ENCODE data around the gene COX5A.

The COX5A gene

DNA sequence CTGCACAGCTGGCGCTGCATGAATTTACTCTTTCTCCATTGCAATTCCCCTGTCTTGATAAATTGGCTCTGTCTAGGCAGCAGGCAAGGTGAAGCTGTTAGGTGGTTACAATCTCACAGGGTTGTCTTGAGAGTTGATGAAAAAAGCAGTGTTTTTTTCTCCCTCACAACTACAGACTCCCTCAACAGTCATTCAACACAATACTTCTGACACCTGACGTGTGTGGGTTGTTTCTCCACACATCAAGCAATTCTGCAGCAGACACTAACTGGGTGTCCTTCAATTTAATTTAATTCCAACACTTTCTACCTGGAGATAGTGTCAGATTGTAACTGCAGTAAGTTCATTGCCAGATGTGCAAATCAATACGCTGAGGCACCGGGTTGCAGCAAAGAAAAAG is 59.6 kb downstream of the COX5A start:
- TF ChIP-seq FOXP2 (optimal IDR thresholded peaks at IDR 0.05; ENCODE audit: borderline replicate concordance, extremely low read depth, extremely low read length, insufficient read depth) (no peak), TAF1 (IDR thresholded peaks at IDR 0.05; ENCODE audit: borderline replicate concordance, insufficient read depth, low read length) (no peak), POLR2AphosphoS5 (IDR thresholded peaks at IDR 0.05; ENCODE audit: low read depth, low read length) (no peak), SIN3A (IDR thresholded peaks at IDR 0.05; ENCODE audit: borderline replicate concordance, insufficient read depth, low read length) (no peak)
- TF ChIP-seq, protein P1, sequence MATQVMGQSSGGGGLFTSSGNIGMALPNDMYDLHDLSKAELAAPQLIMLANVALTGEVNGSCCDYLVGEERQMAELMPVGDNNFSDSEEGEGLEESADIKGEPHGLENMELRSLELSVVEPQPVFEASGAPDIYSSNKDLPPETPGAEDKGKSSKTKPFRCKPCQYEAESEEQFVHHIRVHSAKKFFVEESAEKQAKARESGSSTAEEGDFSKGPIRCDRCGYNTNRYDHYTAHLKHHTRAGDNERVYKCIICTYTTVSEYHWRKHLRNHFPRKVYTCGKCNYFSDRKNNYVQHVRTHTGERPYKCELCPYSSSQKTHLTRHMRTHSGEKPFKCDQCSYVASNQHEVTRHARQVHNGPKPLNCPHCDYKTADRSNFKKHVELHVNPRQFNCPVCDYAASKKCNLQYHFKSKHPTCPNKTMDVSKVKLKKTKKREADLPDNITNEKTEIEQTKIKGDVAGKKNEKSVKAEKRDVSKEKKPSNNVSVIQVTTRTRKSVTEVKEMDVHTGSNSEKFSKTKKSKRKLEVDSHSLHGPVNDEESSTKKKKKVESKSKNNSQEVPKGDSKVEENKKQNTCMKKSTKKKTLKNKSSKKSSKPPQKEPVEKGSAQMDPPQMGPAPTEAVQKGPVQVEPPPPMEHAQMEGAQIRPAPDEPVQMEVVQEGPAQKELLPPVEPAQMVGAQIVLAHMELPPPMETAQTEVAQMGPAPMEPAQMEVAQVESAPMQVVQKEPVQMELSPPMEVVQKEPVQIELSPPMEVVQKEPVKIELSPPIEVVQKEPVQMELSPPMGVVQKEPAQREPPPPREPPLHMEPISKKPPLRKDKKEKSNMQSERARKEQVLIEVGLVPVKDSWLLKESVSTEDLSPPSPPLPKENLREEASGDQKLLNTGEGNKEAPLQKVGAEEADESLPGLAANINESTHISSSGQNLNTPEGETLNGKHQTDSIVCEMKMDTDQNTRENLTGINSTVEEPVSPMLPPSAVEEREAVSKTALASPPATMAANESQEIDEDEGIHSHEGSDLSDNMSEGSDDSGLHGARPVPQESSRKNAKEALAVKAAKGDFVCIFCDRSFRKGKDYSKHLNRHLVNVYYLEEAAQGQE (IDR thresholded peaks at IDR 0.05; ENCODE audit: insufficient read depth in 1 of 2, low read depth in 2 of 2, low read length in 2 of 2), result no peak

DNA sequence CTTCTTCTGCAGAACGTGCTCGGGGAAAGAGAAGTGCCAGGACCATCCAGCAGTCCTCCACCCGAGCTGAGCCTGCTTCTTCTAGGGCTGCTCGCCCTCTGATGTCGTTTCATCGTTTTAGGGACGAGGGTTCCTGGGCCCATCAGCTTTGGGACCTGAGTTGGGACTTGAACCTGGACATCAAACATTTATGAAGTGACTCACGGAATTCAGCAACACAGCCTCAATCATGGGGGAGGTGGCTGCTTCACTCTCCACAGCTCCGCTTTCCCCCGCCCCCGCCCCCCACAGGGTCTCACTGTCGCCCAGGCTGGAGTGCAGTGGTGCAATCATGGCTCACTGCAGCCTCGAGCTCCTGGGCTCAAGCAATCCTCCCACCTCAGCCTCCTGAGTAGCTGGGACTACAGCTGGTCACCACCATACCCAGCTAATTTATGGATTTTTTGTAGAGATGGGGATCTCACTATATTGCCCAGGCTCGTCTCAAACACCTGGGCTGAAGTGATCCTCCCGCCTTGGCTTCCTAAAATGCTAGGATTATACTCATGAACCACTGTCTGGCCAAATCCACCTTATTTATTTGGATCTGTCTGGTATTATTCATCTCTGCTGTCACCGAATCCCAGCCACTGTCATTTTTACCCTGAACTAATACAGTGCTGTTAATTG is 64.0 kb downstream of the COX5A start:
- no peak for TF ChIP-seq FOXP2 (optimal IDR thresholded peaks at IDR 0.05; ENCODE audit: borderline replicate concordance, extremely low read depth, extremely low read length, insufficient read depth)
- TF ChIP-seq TAF1 (IDR thresholded peaks at IDR 0.05; ENCODE audit: borderline replicate concordance, insufficient read depth, low read length), result no peak
- no peak for TF ChIP-seq SIN3A (IDR thresholded peaks at IDR 0.05; ENCODE audit: borderline replicate concordance, insufficient read depth, low read length)
- TF ChIP-seq, protein P1 (IDR thresholded peaks at IDR 0.05; ENCODE audit: insufficient read depth in 1 of 2, low read depth in 2 of 2, low read length in 2 of 2), result no peak
- no peak for TF ChIP-seq POLR2AphosphoS5 (IDR thresholded peaks at IDR 0.05; ENCODE audit: low read depth, low read length)

DNA sequence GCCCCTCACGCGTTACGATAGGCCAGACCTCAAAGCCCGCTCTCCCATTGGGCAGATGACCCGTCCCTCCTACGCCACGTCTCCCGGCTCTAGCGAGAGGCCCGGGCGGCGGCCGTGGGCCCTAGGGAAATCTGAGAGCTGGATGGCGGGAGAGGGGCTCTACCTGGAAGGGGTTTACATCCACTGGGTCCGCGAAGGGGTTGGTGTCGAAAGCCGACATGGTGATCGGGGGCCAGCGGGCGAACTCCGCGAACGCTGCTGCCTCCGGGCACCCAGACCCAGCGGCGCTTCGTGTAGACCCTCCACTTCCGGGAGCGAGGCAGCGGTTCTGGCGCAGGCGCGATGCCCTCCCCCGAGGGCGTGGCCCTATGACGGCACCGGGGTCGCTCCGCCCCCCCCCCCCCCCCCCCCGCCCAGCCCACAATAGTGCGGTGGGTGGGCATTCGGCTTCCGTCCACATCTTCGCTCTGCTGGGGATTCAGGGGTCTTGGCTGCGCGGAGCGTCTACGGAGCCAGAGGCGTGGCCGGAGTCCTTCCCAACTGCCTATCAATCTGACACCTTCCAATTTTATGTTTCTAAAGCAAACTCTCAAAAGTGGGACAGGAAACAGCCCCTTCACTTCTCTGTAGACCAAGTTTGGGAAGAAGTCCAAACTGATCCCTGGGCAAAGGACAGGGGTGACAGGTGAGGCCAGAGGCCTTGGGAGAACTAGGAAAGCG is 64.7 kb downstream of the COX5A start, which contains the start of gene SCAMP2:
TSS of gene SCAMP2 (minus strand) at position 330 of the 720 bp plus-strand sequence. CDS start at position 220, 110 bp downstream.
- TF ChIP-seq SIN3A (IDR thresholded peaks at IDR 0.05; ENCODE audit: borderline replicate concordance, insufficient read depth, low read length), result peak; percentile 49; the same call in 1 of the 2 replicates
- TF ChIP-seq TAF1 (IDR thresholded peaks at IDR 0.05; ENCODE audit: borderline replicate concordance, insufficient read depth, low read length), result 0 out of 2 replicates have a peak, but pooled peaks have one; percentile 67
- TF ChIP-seq FOXP2 (optimal IDR thresholded peaks at IDR 0.05; ENCODE audit: borderline replicate concordance, extremely low read depth, extremely low read length, insufficient read depth), result no peak
- TF ChIP-seq POLR2AphosphoS5 (IDR thresholded peaks at IDR 0.05; ENCODE audit: low read depth, low read length), result peak; percentile 96

DNA sequence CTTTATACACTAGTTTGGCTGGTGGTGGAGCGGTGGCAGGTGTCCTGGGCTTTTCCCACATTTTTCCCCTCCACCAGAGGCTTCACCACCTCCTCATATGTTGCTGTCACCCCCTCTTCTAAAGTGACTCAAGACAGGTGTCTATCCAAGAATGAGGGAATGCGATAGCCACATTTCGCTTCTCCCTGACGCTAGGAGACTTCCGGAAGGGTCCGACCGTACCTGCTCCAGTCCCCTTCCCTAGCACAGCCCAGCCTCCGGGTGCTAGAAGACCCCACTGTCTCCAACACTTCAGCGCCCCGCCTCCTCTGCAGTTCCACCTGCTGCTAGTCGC is 65.2 kb downstream of the COX5A start:
- TF ChIP-seq TAF1 (IDR thresholded peaks at IDR 0.05; ENCODE audit: borderline replicate concordance, insufficient read depth, low read length) (no peak), SIN3A (IDR thresholded peaks at IDR 0.05; ENCODE audit: borderline replicate concordance, insufficient read depth, low read length) (no peak), POLR2AphosphoS5 (IDR thresholded peaks at IDR 0.05; ENCODE audit: low read depth, low read length) (no peak), FOXP2 (optimal IDR thresholded peaks at IDR 0.05; ENCODE audit: borderline replicate concordance, extremely low read depth, extremely low read length, insufficient read depth) (no peak)
- TF ChIP-seq, protein P1 (IDR thresholded peaks at IDR 0.05; ENCODE audit: insufficient read depth in 1 of 2, low read depth in 2 of 2, low read length in 2 of 2), result no peak

DNA sequence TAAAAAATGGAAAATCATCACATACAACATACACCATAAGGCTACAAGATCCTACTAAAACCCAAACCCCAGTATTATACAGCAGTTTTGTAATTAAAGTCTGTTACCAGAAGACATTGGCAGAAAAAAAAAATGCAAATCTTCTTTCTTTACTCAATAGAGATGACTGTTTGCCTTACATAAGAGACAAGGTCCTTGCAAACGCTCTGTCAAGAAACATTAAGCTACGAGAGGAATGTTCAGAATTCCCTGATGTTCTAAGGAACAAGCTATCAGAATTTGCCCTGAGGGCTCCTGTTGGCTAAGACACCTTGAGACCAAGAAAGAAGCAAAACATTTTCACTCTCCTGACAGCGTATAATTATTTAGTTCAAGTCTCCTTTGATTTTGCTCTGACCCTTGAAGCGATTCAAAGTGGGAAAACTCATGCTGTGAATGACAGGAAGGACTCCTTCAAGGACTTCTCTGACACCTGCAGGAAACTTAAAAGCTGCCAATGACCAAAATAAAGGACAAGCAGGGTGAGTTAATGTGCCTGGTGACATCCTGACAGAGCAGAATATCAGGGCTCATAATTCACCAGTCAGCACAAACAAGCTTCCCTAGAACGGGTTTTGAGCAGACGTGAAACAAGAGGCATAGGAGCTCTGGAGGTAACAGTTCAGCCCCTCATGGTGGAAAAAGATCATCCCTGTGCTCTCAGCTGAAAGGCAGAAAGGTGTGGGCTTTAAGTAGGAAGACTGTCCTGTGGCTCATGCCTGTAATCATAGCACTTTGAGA is 67.2 kb downstream of the COX5A start:
- TF ChIP-seq TAF1 (IDR thresholded peaks at IDR 0.05; ENCODE audit: borderline replicate concordance, insufficient read depth, low read length) (no peak), FOXP2 (optimal IDR thresholded peaks at IDR 0.05; ENCODE audit: borderline replicate concordance, extremely low read depth, extremely low read length, insufficient read depth) (no peak), SIN3A (IDR thresholded peaks at IDR 0.05; ENCODE audit: borderline replicate concordance, insufficient read depth, low read length) (no peak), POLR2AphosphoS5 (IDR thresholded peaks at IDR 0.05; ENCODE audit: low read depth, low read length) (no peak)
- TF ChIP-seq, protein P1 (IDR thresholded peaks at IDR 0.05; ENCODE audit: insufficient read depth in 1 of 2, low read depth in 2 of 2, low read length in 2 of 2), result no peak

All from PFSK-1 (cell line).